Stimulated activated CD4-positive, alpha-beta T cell treated with anti-CD3 and anti-CD28 coated beads, TNF-alpha, amount 100 ng/mL, for 1 hour (primary cell): ENCODE data around the gene C1QL1.

ENCODE experiments used
- DNase-seq, 3 donors: peaks; one replicate each; pipeline ENCODE4 v3.0.0-alpha.2; 2020; ENCODE audit warnings: low read depth in 3 of 3, low spot score in 1 of 3

Gene C1QL1

DNA sequence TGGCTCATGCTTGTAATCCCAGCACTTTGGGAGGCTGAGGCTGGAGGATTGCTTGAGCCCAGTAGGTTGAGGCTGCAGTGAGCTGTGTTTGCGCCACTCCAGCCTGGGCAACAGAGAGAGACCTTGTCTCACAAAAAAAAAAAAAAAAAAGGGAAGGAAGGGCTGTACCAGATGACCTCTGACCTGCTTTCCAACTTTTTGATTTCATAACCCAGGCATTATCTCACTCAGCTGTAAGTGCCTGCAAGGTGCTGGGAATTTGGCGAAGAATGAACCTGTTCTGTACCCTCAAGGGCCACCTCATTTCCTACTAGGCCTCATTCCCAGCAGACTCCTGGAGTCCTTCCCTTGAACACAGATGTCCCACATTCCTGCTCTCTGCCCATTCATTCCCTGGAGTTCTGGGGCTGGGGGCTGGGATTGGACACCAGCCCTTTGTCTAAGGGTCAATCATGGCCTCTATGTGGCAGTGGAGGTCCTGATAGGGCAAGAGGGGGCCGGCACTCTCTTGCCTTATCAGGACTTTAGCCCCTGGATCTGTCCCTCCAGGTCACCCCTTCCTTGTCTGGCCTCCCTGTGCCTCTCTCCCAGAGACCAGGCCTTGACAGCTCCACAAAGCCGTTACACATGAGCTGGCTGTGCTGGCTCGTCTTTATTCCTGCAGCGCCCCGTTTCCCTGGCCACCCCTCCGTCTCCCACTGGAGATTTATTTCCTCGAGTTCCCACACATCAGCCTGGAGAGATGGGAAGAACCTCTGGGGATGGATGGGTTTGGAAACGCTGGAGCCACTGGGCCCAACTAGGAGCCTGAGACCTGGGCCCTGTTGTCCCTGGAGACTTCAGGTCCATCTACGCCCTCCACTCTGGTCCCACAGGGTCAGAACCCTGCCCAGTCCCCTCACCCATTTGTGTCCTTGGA is 52.0 kb downstream of the C1QL1 start:
- DNase-seq: no peak

DNA sequence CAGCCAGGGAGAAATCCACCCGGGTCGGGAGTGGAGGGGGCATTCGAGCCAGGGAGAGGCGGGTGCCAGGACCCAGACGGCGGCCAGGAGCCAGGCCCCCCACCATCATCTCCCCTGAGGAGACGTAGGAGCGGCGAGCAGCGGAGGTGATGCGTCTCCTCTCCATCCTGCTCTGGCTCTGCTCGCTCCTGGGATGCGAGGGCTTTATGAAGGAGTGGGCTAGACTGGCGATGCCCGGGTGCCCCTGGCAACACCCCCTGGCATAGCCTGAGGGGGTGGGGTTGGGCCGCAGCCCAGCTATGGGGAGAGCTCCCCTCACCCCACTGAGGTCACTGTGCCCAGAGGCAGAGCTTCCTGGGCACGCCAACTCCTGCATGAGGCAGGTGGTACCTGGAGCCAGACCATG is 52.8 kb downstream of the C1QL1 start, which contains the start of gene GFAP:
TSS of gene GFAP (minus strand) at position 180 of the 406 bp plus-strand sequence. CDS start at position 166, 14 bp downstream.
- no peak for DNase-seq

- DNase-seq: no peak
These were observed 53.3 kb downstream of the C1QL1 start for GRCh38 chr17:44914698-44915271.

DNA sequence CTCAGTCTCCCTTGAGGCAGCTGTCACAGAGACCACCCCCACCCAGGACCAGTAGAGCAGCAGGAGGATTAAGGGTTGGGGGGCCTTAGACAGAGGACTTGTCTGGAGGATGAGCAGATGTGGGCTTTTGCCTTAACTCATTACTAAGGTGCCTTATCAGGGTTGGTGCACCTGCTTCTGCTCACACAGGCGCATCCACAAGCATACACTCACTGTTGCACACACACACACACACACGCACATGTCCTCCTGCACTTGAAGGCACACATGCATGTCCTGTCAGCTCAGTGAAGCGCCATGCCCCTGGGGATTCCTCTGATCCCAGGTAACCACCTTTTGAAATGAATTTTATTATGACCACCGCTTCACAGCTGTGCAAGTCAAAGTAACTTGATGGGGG is 54.0 kb downstream of the C1QL1 start:
- DNase-seq: no peak

GRCh38 chr17:44913676-44914075 is 54.4 kb downstream of the C1QL1 start:
- DNase-seq: no peak

DNA sequence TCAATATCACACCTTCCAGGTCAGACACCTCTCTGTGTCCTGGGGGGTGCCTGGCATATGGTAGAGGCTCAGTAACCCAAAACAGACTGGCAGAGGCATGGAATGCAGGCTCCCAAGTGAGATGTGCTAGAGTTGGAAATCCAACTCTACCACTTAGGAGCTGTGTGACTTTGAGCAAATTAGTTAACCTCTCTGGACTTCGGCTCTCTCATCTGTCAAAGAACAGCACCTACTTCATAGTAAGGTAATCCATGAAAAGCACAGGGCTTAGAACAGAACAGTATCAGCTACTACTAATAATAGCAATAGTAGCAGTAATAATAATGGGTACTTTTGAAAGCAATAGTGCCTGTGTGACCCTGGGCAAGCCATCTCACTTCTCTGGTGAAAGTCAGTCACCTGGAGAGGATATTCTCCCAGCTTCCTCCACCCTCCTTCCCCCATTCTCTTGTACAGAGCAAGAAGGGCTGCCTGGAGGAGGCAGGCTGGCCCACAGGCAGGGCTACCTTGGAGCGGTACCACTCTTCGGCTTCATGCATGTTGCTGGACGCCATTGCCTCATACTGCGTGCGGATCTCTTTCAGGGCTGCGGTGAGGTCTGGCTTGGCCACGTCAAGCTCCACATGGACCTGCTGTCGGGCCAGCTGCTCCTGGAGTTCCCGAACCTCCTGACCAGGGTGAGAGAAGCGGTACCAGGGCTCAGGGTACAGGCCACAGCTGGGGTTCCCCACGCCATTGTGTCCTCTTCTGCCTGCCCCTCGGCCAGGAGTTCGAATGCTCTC is 55.1 kb downstream of the C1QL1 start:
- no peak for DNase-seq

DNA sequence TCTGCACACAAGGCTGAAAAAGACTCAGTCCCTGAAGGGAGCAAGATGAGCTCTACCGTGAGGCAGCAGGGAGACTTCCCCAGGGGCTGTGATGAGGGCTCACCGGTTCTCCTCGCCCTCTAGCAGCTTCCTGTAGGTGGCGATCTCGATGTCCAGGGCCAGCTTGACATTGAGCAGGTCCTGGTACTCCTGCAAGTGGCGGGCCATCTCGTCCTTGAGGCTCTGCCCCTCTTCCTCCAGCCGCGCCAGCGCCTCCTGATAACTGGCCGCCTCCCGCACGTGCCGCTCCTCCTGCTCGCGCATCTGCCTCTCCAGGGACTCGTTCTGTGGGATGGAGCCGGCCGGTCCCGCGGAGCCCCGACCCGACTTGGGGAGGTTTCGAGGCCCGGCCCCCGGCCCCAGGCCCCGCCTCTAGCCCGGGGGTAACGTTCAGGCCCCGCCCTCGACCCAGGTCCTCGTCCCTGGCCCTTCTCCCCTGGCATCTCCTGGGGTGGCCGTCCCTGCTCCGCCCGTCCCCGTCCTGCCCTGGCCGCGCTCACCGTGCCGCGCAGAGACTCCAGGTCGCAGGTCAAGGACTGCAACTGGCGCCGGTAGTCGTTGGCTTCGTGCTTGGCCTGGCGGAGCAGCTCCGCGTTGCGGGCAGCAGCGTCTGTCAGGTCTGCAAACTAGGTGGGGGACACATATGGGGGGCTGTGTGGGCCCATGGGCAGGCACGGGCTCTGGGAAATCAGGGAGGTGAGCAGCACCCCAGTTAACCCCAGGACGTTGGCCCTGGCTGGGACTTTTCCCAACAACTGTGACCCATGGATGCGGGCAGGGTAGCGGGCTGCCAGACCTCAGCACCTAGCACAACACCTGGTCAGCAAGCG is 56.7 kb downstream of the C1QL1 start:
- peak in 2 of 3 donors; percentile 7 to 24 for DNase-seq

GRCh38 chr17:44910231-44911106 is 57.6 kb downstream of the C1QL1 start:
- DNase-seq: no peak
